H1 (cell line): ENCODE data around the gene ADO. TPM values are rescaled to one million over a fixed set of nuclear protein-coding genes. Genes with fewer than 3 reads are reported as not detected.

Source experiments
- CTCF ChIA-PET: fragments of 300-600 bp; sonication (Branson Sonifier 250); formaldehyde crosslinking; loops from one replicate; lab custom pipeline; 2021; ENCODE audit not compliant: partially characterized antibody; lab: Charles Lee
- POLR2A ChIA-PET: fragments of 300-600 bp; sonication (Branson Sonifier 250); formaldehyde crosslinking; loops from one replicate; lab custom pipeline; 2021; ENCODE audit warnings: inconsistent platforms; ENCODE audit not compliant: partially characterized antibody; lab: Charles Lee
- DNase-seq, 2 experiments: peaks; one replicate each; pipeline versions ENCODE4 v3.0.0 to v3.0.0-alpha.2; 2010 to 2022; ENCODE audit warnings: low spot score in 2 of 2, low read depth in 1 of 2, mixed read lengths in 1 of 2
- FAIRE-seq: peaks from 2 replicates; lab custom pipeline; 2011; peaks lifted over from hg19 to GRCh38; lab: Jason Lieb, UNC
- H2AFZ ChIP-seq: 2 replicates; pipeline ENCODE4 v1.8.1; 2012; ENCODE audit warnings: low read length, inconsistent platforms
- H2AK5ac ChIP-seq: 2 replicates; pipeline ENCODE4 v1.6.1; 2013; ENCODE audit warnings: low read depth, low read length
- H2BK120ac ChIP-seq: replicated peaks from 2 replicates; pipeline ENCODE3; 2013; ENCODE audit warnings: low read depth, low read length, inconsistent platforms
- H2BK12ac ChIP-seq: 2 replicates; pipeline ENCODE4 v1.6.1; 2013; ENCODE audit warnings: low read depth, low read length
- H2BK15ac ChIP-seq: 2 replicates; pipeline ENCODE4 v1.6.1; 2013; ENCODE audit warnings: low read length
- H2BK20ac ChIP-seq: 2 replicates; pipeline ENCODE4 v1.6.1; 2013; ENCODE audit warnings: low read length
- H2BK5ac ChIP-seq: 2 replicates; pipeline ENCODE4 v1.6.1; 2013; ENCODE audit warnings: low read depth, low read length
- H3K14ac ChIP-seq: 2 replicates; pipeline ENCODE4 v1.6.1; 2013; ENCODE audit warnings: inconsistent platforms; ENCODE audit not compliant: insufficient read length
- H3K18ac ChIP-seq: 2 replicates; pipeline ENCODE4 v1.6.1; 2013; ENCODE audit warnings: low read length; ENCODE audit errors: extremely low read depth
- H3K23ac ChIP-seq: 2 replicates; pipeline ENCODE4 v1.6.1; 2013; ENCODE audit warnings: inconsistent platforms; ENCODE audit not compliant: insufficient read length
- H3K23me2 ChIP-seq: 2 replicates; pipeline ENCODE4 v1.6.1; 2013; ENCODE audit warnings: low read depth, low read length
- H3K27ac ChIP-seq: 2 replicates; pipeline ENCODE4 v1.6.1; 2011; ENCODE audit warnings: low read depth, low read length, inconsistent platforms
- H3K27me3 ChIP-seq, 4 experiments: replicated peaks in 1 of 4; 1 replicate in 1 of 4; 2 replicates in 3 of 4; pipeline versions ENCODE4 v1.6.1 to v1.8.1; 2011 to 2013; ENCODE audit warnings: low read length in 3 of 4, mild to moderate bottlenecking in 3 of 4, inconsistent platforms in 2 of 4, mixed read lengths in 2 of 4, moderate library complexity in 1 of 4; ENCODE audit not compliant: control insufficient read depth in 3 of 4, insufficient read depth in 3 of 4; ENCODE audit errors: extremely low read depth in 1 of 4
- H3K36me3 ChIP-seq, 4 experiments: 2 replicates each; pipeline versions ENCODE4 v1.6.1 to v1.8.1; 2011 to 2013; ENCODE audit warnings: mild to moderate bottlenecking in 4 of 4, low read length in 3 of 4, moderate library complexity in 2 of 4, control low read depth in 1 of 4, inconsistent platforms in 1 of 4; ENCODE audit not compliant: insufficient read depth in 4 of 4, control insufficient read depth in 2 of 4
- H3K4ac ChIP-seq: replicated peaks from 2 replicates; pipeline ENCODE3; 2013; ENCODE audit warnings: low read length, low read depth, mixed read lengths, inconsistent platforms; ENCODE audit not compliant: insufficient read length
- H3K4me1 ChIP-seq, 4 experiments: replicated peaks in 1 of 4; 1 replicate in 1 of 4; 2 replicates in 3 of 4; pipeline versions ENCODE4 v1.6.1 to v1.8.1; 2011 to 2013; ENCODE audit warnings: low read length in 3 of 4, inconsistent platforms in 2 of 4, mixed read lengths in 1 of 4; ENCODE audit not compliant: insufficient read depth in 4 of 4, control insufficient read depth in 3 of 4
- H3K4me2 ChIP-seq, 2 experiments: 2 replicates each; pipeline versions ENCODE4 v1.6.1 to v1.8.1; 2011 to 2013; ENCODE audit warnings: low read depth in 2 of 2, low read length in 2 of 2, control low read depth in 1 of 2, inconsistent platforms in 1 of 2, mild to moderate bottlenecking in 1 of 2; ENCODE audit not compliant: insufficient read depth in 1 of 2
- H3K4me3 ChIP-seq, 4 experiments: fragments of 200-600, 300-600 bp in 1 of 4; sonication (generic), shearing (Covaris generic), sonication (Bioruptor Twin) in 1 of 4; 2 replicates each; pipeline versions ENCODE4 v1.5.1 to v1.8.1; 2011 to 2016; ENCODE audit warnings: low read length in 4 of 4, low read depth in 3 of 4, control low read depth in 2 of 4, inconsistent platforms in 2 of 4, mild to moderate bottlenecking in 2 of 4, mixed read lengths in 1 of 4, moderate library complexity in 1 of 4; ENCODE audit not compliant: insufficient read depth in 2 of 4; ENCODE audit errors: extremely low read depth in 1 of 4
- H3K56ac ChIP-seq: replicated peaks from 2 replicates; pipeline ENCODE3; 2013; ENCODE audit warnings: low read depth, mild to moderate bottlenecking, mixed read lengths, low read length, inconsistent platforms; ENCODE audit not compliant: insufficient read length
- H3K79me1 ChIP-seq: 2 replicates; pipeline ENCODE4 v1.6.1; 2013; ENCODE audit warnings: low read depth, low read length, control low read depth
- H3K79me2 ChIP-seq, 2 experiments: 2 replicates each; pipeline versions ENCODE4 v1.6.1 to v1.8.1; 2012 to 2013; ENCODE audit warnings: low read length in 2 of 2, mild to moderate bottlenecking in 2 of 2, inconsistent platforms in 1 of 2; ENCODE audit not compliant: insufficient read depth in 2 of 2, control insufficient read depth in 1 of 2
- H3K9ac ChIP-seq, 4 experiments: replicated peaks in 1 of 4; 1 replicate in 1 of 4; 2 replicates in 3 of 4; pipeline versions ENCODE4 v1.6.1 to v1.8.1; 2011 to 2013; ENCODE audit warnings: low read depth in 3 of 4, low read length in 3 of 4, control low read depth in 2 of 4, mild to moderate bottlenecking in 2 of 4, moderate library complexity in 2 of 4, inconsistent platforms in 1 of 4; ENCODE audit errors: extremely low read depth in 1 of 4
- H3K9me3 ChIP-seq, 2 experiments: 2 replicates each; pipeline versions ENCODE4 v1.6.1 to v1.8.1; 2012 to 2013; ENCODE audit warnings: mild to moderate bottlenecking in 2 of 2, moderate library complexity in 2 of 2, control low read depth in 1 of 2, inconsistent platforms in 1 of 2, low read depth in 1 of 2, low read length in 1 of 2, mixed read lengths in 1 of 2; ENCODE audit not compliant: insufficient read depth in 2 of 2
- H4K20me1 ChIP-seq, 2 experiments: replicated peaks in 1 of 2; 2 replicates each; pipeline versions ENCODE3 to v1.8.1; 2011 to 2013; ENCODE audit warnings: inconsistent platforms in 2 of 2, low read length in 2 of 2, mild to moderate bottlenecking in 1 of 2; ENCODE audit not compliant: insufficient read depth in 2 of 2, control insufficient read depth in 1 of 2
- H4K5ac ChIP-seq: 2 replicates; pipeline ENCODE4 v1.6.1; 2013; ENCODE audit warnings: low read length, low read depth, mixed read lengths, inconsistent platforms; ENCODE audit not compliant: insufficient read length
- H4K8ac ChIP-seq: 2 replicates; pipeline ENCODE4 v1.8.0; 2013; ENCODE audit warnings: mild to moderate bottlenecking, moderate library complexity, low read length, inconsistent platforms; ENCODE audit not compliant: insufficient read depth; ENCODE audit errors: extremely low read depth
- H4K91ac ChIP-seq: replicated peaks from 2 replicates; pipeline ENCODE3; 2013; ENCODE audit warnings: low read length, mixed read lengths, inconsistent platforms; ENCODE audit not compliant: insufficient read length
- JUND ChIP-seq: IDR thresholded peaks from 2 replicates; pipeline ENCODE4 v1.6.1; 2011; ENCODE audit warnings: mild to moderate bottlenecking, improper control_type of control experiment, low read length
- SUZ12 ChIP-seq: fragments of 200-600 bp; sonication (generic); IDR thresholded peaks from 2 replicates; pipeline ENCODE4 v1.6.1; 2012; ENCODE audit warnings: mild to moderate bottlenecking, inconsistent platforms, low read length, moderate library complexity, mixed read lengths
- WGBS, 2 experiments: shearing (Covaris generic) in 1 of 2; methylation state at CpG; one replicate each; pipeline versions ENCODE4 v1.1.6 to v1.1.7; 2013 to 2015; ENCODE audit warnings: low lambda C conversion rate in 2 of 2, mixed read lengths in 2 of 2, inconsistent platforms in 1 of 2, low coverage in 1 of 2, missing lambda C conversion rate in 1 of 2; ENCODE audit not compliant: insufficient replicate concordance in 2 of 2, insufficient coverage in 1 of 2, insufficient read length in 1 of 2; ENCODE audit errors: extremely low coverage in 1 of 2, missing lambda C conversion rate in 1 of 2; 5-methylcytosine and 5-hydroxymethylcytosine counted together
- polyA plus RNA-seq, 7 experiments: library from polyadenylated mRNA; depleted of rRNA in 3 of 7; stranded (reverse) in 5 of 7; unstranded in 2 of 7; fragments of >200 nt in 5 of 7; fragments of 200-250 nt in 2 of 7; gene quantifications; 1 replicate in 5 of 7; 2 replicates in 1 of 7; 4 replicates in 1 of 7; pipeline versions ENCODE4 v1.2.1 to v1.2.3, GENCODE V29; 2011 to 2013; ENCODE audit warnings: missing spikeins in 2 of 7, mixed read lengths in 2 of 7
- total RNA-seq: library from RNA; stranded (reverse); fragmentation: NEBNext Ultra II Directional; extraction: Animal tissue kit (Norgen Biotek cat#: 25700); gene quantifications from 2 replicates; pipeline ENCODE4 v1.2.1, GENCODE V29; 2021

Gene ADO
- total and polyA plus RNA-seq, 2 of the 8 experiments (the other 6 are each of a cell fraction or from before 2014, with no cell fraction given): 18.7 to 27.9 TPM

DNA sequence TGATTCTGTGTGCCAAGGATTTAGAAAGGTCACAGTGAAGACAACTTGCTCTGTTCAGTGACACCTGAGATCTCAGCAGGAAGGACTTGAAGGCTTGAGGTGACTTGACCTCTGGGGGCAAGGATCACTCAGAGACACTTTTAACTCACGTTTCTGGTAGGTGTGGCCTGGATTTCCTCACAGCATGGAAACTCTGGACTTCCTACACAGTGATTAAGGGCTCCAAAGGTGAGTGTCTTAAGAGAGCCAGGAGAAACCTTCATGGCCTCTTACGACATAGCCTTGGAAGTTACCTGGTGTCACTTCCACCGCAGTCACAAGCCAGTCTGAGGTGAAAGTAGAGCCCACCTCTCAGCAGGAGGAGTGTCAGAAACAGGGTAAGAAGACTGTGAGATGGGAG, 38.1 kb upstream of the ADO start:
- peaks cover 0 to 3% (median 0%) of the 10 kb centered on the region in 4 experiments; a peak in 2 of 7 replicates for H3K4me1 ChIP-seq
- no peak overlapping the region for H3K4ac ChIP-seq
- H2BK20ac ChIP-seq: 0 out of 2 replicates have a peak overlapping the region, but pooled peaks have one; percentile 21
- H4K8ac ChIP-seq: no peak overlapping the region
- WGBS, 2 experiments: 77% methylated on average over 3 of the region's 3 CpGs; no CpG with 5 or more reads in 1 of the 2 experiments
- H3K56ac ChIP-seq: no peak overlapping the region
- no peak overlapping the region for H3K14ac ChIP-seq
- 0 out of 2 replicates have a peak overlapping the region, but pooled peaks have one; percentile 67 for H2AFZ ChIP-seq
- H2BK12ac ChIP-seq: no peak overlapping the region
- ChIA-PET CTCF (no interaction called here), POLR2A (no interaction called here)
- FAIRE-seq: no peak
- H3K23ac ChIP-seq: no peak overlapping the region
- no peaks in the 10 kb centered on the region for H3K23me2 ChIP-seq
- H3K27ac ChIP-seq: no peak overlapping the region
- no peak overlapping the region for H2BK120ac ChIP-seq
- no peak overlapping the region for H2AK5ac ChIP-seq
- no peak overlapping the region for H3K9ac ChIP-seq
- no peak overlapping the region for H3K4me2 ChIP-seq
- H4K91ac ChIP-seq: no peak overlapping the region
- H3K4me3 ChIP-seq: no peak overlapping the region
- no peak overlapping the region for H3K18ac ChIP-seq
- no peaks in the 10 kb centered on the region for H3K36me3 ChIP-seq
- DNase-seq: no peak
- H3K79me2 ChIP-seq: no peaks in the 10 kb centered on the region
- H3K79me1 ChIP-seq: no peaks in the 10 kb centered on the region
- no peaks in the 10 kb centered on the region for H3K9me3 ChIP-seq
- H4K5ac ChIP-seq: no peak overlapping the region
- no peak overlapping the region for H2BK5ac ChIP-seq
- no peak overlapping the region for H2BK15ac ChIP-seq
- no peaks in the 10 kb centered on the region for H3K27me3 ChIP-seq
- H4K20me1 ChIP-seq: no peaks in the 10 kb centered on the region
- no peak for TF ChIP-seq SUZ12
- TF ChIP-seq JUND: no peak
